Calu3 (cell line): ENCODE measurements around the gene DCUN1D4. TPM values are rescaled to one million over a fixed set of nuclear protein-coding genes. Genes with fewer than 3 reads are reported as not detected.

Source experiments
- BruUV-seq: library from RNA; stranded (reverse); fragments of 400-500 nt; replicated peaks from 2 replicates; lab custom pipeline; 2021; lab: Mats Ljungman, UMichigan
- CTCF ChIA-PET: fragments of 300-600 bp; sonication (Branson Sonifier 250); formaldehyde crosslinking; loops from one replicate; lab custom pipeline; 2022; ENCODE audit warnings: antibody characterized with exemption; lab: Charles Lee
- DNase-seq: peaks from one replicate; pipeline ENCODE4 v3.0.0; 2022
- H3K27ac Mint-ChIP-seq: one replicate; pipeline ENCODE4 v1.8.0; 2022; ENCODE audit warnings: mixed read lengths; ENCODE audit not compliant: unreplicated experiment
- H3K27me3 Mint-ChIP-seq: one replicate; pipeline ENCODE4 v1.8.0; 2022; ENCODE audit warnings: mixed read lengths; ENCODE audit not compliant: unreplicated experiment
- H3K36me3 Mint-ChIP-seq: one replicate; pipeline ENCODE4 v1.8.0; 2022; ENCODE audit warnings: mild to moderate bottlenecking, moderate library complexity, mixed read lengths; ENCODE audit not compliant: insufficient read depth, unreplicated experiment
- H3K4me1 Mint-ChIP-seq: one replicate; pipeline ENCODE4 v1.8.0; 2022; ENCODE audit warnings: mild to moderate bottlenecking, low read depth, mixed read lengths; ENCODE audit not compliant: unreplicated experiment
- H3K4me3 Mint-ChIP-seq: one replicate; pipeline ENCODE4 v1.8.0; 2022; ENCODE audit warnings: mild to moderate bottlenecking, low read depth, moderate library complexity, mixed read lengths; ENCODE audit not compliant: unreplicated experiment
- H3K9me3 Mint-ChIP-seq: one replicate; pipeline ENCODE4 v1.8.0; 2022; ENCODE audit warnings: low read depth, mixed read lengths; ENCODE audit not compliant: unreplicated experiment
- CTCF ChIP-seq: fragments of 200-600 bp; IDR thresholded peaks from one replicate; pipeline ENCODE4 v1.8.0; 2022; ENCODE audit warnings: antibody characterized with exemption; ENCODE audit not compliant: unreplicated experiment
- intact Hi-C: fragments of 100-400 bp; cut with micrococcal nuclease; formaldehyde crosslinking; loops from one replicate; pipeline ENCODE4 v1.10.0; 2022; ENCODE audit not compliant: unreplicated experiment
- total RNA-seq: library from RNA; stranded (reverse); gene quantifications from 2 replicates; pipeline ENCODE4 v1.2.3, GENCODE V29; 2022

Gene DCUN1D4
- total RNA-seq, 1 experiment from 2014 or later: 40.3 TPM

GRCh38 chr4:51849430-51849829 is 6.5 kb downstream of the DCUN1D4 start:
- H3K4me1 Mint-ChIP-seq: peaks cover 27% of the 10 kb centered on the region
- intact Hi-C loops: no loop called here
- CTCF ChIA-PET: no interaction called here
- no peak overlapping the region for H3K27ac Mint-ChIP-seq
- H3K9me3 Mint-ChIP-seq: no peaks in the 10 kb centered on the region
- no peak for TF ChIP-seq CTCF
- no peak overlapping the region for H3K4me3 Mint-ChIP-seq
- no TSS peak for BruUV-seq
- peaks cover 10% of the 10 kb centered on the region for H3K36me3 Mint-ChIP-seq
- no peak for DNase-seq
- H3K27me3 Mint-ChIP-seq: no peaks in the 10 kb centered on the region

GRCh38 chr4:51850294-51850693 is 7.3 kb downstream of the DCUN1D4 start:
- Mint-ChIP-seq H3K9me3 (no peaks in the 10 kb centered on the region), H3K36me3 (peaks cover 1% of the 10 kb centered on the region), H3K4me3 (no peak overlapping the region), H3K4me1 (peaks cover 35% of the 10 kb centered on the region), H3K27ac (no peak overlapping the region), H3K27me3 (no peaks in the 10 kb centered on the region)
- TF ChIP-seq CTCF: no peak
- CTCF ChIA-PET: no interaction called here
- no TSS peak for BruUV-seq
- no peak for DNase-seq
- intact Hi-C loops: no loop called here

GRCh38 chr4:51851090-51851936 is 8.4 kb downstream of the DCUN1D4 start:
- CTCF ChIA-PET: no interaction called here
- Mint-ChIP-seq H3K4me3 (no peak overlapping the region), H3K27ac (peak overlapping the region; percentile 10), H3K27me3 (no peaks in the 10 kb centered on the region), H3K4me1 (peaks cover 39% of the 10 kb centered on the region), H3K9me3 (no peaks in the 10 kb centered on the region), H3K36me3 (no peaks in the 10 kb centered on the region)
- TF ChIP-seq CTCF: no peak
- intact Hi-C loops: no loop called here
- no TSS peak for BruUV-seq
- no peak for DNase-seq

GRCh38 chr4:51851937-51852290 is 9.0 kb downstream of the DCUN1D4 start:
- H3K36me3 Mint-ChIP-seq: no peaks in the 10 kb centered on the region
- no peak overlapping the region for H3K4me3 Mint-ChIP-seq
- no peaks in the 10 kb centered on the region for H3K27me3 Mint-ChIP-seq
- H3K27ac Mint-ChIP-seq: no peak overlapping the region
- H3K9me3 Mint-ChIP-seq: no peaks in the 10 kb centered on the region
- intact Hi-C loops: no loop called here
- no TSS peak for BruUV-seq
- TF ChIP-seq CTCF: no peak
- peaks cover 39% of the 10 kb centered on the region for H3K4me1 Mint-ChIP-seq
- no peak for DNase-seq
- CTCF ChIA-PET: no interaction called here
